B cell (primary cell): ENCODE results near the gene TOGARAM1.

Experiments used
- EZH2 ChIP-seq: IDR thresholded peaks from 2 replicates; pipeline ENCODE4 v1.6.1; 2012; ENCODE audit warnings: borderline replicate concordance, low read depth, mild to moderate bottlenecking, moderate library complexity, low read length; ENCODE audit not compliant: insufficient read depth, poor library complexity, severe bottlenecking
- TF ChIP-seq, protein P1 (sequence below): fragments of 200-600 bp; IDR thresholded peaks from one replicate; pipeline ENCODE4 v1.8.0; 2022; ENCODE audit warnings: antibody characterized with exemption, mild to moderate bottlenecking

DNA sequence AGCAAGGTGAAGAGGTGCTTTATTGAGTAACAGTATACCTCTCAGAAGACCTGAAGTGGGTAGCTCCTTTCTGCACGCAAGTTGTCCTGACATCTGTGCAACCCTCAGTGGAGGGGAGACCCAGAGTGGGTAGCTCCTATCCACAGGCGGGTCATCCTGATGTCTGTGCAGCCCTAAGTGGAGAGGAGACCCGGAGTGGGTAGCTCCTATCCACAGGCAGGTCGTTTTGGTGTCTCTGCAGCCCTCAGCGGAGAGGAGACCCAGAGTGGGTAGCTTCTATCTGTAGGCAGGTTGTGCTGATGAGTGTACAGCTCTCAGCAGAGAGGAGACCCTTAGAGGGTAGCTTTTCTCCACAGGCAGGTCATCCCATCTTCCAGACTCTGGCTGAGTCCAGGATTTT, 76.9 kb downstream of the TOGARAM1 start:
- TF ChIP-seq, protein P1, sequence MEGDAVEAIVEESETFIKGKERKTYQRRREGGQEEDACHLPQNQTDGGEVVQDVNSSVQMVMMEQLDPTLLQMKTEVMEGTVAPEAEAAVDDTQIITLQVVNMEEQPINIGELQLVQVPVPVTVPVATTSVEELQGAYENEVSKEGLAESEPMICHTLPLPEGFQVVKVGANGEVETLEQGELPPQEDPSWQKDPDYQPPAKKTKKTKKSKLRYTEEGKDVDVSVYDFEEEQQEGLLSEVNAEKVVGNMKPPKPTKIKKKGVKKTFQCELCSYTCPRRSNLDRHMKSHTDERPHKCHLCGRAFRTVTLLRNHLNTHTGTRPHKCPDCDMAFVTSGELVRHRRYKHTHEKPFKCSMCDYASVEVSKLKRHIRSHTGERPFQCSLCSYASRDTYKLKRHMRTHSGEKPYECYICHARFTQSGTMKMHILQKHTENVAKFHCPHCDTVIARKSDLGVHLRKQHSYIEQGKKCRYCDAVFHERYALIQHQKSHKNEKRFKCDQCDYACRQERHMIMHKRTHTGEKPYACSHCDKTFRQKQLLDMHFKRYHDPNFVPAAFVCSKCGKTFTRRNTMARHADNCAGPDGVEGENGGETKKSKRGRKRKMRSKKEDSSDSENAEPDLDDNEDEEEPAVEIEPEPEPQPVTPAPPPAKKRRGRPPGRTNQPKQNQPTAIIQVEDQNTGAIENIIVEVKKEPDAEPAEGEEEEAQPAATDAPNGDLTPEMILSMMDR = no peak
- no peak for TF ChIP-seq EZH2
